NCI-H2196 treated with DMSO at 0.1 percent for 48 hours (cell line): ENCODE data around the gene CDHR3.
A peak's percentile ranks its signal among the peaks of the same experiment; 100 is the strongest.
"Not testable (repeated sequence)": the region's sequence is repeated elsewhere in the genome, so short reads cannot be mapped to it uniquely, and the experiment has no call there.

Experiments
- DNase-seq: peaks from one replicate; lab custom pipeline; 2025; ENCODE audit not compliant: unreplicated experiment; lab: John Stamatoyannopoulos, UW

The CDHR3 gene

DNA sequence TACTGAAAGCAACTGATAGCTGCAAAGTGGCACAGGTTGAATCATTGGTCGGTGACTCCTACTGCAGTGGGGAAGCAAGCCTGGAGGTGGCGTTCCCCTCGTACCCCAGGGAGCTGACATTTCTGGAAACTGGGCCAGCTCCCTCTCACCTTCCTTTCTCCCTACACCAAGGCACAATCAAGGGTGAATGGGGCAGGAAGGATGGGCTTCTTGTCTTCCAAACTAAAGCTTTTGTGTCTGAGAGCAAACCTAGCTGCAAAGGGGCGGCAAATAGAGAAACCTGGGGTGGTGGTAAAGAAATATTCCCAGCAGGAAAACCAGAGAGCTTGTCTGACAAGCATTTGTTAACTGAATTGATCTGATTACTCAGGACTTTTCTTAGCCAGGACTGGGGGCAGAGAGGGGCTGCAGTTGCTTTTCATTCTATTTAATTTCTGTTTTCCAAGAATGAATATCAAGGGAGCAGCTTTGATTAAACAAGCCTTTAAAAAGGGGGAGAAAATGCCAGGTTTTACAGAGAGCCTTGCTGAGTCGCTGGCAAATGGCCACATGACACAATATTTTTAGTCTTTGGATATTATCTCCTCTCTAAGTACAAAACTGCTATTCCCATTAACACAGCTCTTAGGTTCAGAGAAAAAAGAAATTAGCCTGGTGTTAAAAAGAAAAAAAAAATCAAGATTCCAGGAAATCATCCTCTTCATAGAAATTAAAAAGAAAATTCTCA lies 27.8 kb downstream of the CDHR3 start:
- no peak for DNase-seq

DNA sequence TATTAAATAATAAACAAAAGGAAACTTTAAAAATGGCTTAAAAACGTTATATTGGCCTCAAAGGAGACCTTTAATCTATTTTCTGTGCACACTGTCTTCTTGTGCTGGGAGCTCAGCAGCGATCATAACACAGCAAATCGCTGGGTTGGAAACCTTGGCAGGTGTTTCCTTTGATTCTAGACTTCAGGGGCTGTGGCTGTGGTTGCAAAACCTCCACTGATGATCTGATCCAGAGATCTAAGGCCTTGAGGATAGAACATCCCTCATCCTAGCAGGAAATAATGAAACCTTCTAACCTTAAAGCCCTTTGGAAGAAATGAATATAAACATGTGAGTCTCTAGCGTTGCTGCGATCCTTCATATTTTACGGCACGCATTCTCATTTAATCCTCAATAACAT lies 29.8 kb downstream of the CDHR3 start:
- DNase-seq = no peak

DNA sequence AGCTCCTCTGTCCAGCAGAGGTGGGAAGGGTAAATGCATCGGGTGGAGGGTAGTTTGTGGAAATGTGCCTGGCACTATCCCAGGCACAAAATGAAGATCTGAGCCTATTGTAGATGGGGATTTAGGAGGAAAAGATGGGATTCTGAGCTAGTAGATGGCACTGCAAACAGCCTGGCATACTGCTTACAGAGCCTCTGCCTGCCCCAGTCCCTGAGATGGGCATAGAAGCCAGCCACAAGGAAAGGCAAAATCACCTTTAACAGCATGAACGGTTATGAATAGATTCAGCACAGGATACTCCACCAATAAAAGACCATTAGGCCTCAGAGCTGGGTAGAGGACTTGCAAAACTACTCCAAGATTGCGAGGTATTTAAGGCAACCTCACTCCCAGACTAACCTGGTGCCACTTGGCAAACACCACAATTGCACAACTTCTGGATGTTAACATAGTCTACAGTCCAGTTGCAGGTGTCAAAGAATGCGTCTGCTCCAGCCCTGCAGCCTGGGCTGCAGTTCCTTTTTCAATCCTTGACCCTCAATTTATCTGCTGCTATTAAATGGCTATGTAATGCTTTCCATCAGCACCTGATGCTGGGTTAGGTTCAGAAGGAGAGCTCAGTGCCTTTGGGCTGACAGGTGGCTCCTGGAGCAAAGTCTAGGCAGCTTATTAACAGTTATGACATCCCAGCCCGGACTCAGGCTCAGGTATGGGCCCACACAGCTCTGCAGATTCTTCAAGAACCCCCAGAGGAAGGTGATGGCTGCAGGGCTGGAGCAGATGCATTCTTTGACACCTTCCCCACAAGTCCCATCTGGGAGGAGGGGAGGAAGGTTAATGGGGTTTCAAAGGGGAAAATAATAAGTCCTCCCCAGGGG lies 34.0 kb downstream of the CDHR3 start:
- no peak for DNase-seq

DNA sequence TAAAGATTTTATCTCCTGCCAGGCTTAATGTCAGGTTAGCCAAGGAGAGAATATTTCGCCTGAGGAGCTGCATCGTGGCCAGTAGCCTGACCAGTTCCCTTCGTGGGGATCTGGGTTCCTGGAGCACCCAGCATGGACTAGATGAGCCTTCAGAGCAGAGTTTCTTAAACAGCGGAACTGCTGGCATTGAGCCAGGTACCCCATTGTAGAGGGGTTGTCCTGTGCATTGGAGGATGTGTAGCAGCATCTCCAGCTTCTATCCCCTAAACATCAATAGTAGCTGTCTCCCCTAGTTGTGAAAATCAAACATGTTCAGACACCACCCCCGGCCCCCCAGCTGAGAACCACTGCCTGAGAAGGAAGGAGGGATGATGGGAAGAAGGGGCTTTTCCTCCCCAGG lies 36.2 kb downstream of the CDHR3 start:
- no peak for DNase-seq

DNA sequence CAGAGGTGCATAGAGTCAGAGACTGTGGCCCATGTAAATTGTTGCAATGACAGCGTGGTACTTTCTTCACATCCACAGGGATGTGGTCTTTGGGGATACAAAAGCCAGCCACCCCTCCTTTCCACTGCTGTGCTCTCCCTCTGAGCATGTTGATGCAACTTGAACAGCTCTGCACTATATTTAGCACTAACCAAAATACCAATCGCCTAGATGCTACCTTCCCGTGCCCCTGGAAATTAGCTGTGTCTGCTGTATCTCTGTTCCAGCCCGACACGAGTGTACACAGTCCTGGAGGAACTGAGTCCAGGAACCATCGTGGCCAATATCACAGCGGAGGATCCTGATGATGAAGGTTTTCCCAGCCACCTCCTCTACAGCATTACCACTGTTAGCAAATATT lies 38.1 kb downstream of the CDHR3 start:
- no peak for DNase-seq

DNA sequence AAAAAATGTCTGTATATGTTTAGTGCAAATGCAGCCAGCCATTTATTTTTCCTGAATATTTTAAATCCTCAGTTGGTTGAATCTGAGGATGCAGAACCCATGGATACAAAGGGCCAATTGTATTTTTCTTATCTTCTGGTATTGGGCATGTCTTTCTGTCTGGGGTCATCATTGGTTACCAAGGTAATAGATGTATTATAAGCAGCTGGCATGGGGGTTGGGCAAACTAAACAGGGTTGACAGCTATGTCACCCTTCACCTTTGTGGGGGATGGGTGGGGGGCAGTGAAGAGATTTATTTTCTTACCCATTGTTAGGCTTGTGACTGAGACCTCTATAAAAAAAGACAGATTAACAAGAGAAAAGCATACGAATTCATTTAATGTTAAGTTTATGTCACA lies 38.8 kb downstream of the CDHR3 start:
- DNase-seq = no peak

DNA sequence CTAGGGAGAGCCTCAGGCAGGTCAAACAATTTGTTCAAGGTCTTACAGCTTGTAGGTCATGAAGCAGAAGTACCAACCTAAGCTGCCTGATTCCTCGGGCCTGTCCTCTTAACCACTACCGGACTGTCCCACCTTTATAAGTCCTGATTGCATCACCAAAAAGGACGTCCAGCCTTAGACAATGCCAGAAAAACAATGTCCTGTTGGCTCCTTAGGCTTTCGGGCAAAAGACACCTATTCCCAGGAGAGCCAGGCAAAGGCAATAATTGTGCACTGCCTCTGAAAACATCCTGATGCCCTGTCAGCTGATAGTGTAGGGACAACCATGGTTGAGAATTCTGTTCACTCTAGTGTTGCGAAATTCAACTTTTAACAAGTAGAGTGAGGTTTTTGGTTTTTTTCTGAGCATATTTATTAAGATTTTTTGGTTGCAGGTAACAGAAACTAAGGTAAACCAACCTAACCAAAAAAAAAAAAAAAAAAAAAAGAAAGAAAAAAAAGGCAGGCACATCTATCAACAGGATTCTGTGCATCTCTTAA lies 40.5 kb downstream of the CDHR3 start:
- DNase-seq = no peak

DNA sequence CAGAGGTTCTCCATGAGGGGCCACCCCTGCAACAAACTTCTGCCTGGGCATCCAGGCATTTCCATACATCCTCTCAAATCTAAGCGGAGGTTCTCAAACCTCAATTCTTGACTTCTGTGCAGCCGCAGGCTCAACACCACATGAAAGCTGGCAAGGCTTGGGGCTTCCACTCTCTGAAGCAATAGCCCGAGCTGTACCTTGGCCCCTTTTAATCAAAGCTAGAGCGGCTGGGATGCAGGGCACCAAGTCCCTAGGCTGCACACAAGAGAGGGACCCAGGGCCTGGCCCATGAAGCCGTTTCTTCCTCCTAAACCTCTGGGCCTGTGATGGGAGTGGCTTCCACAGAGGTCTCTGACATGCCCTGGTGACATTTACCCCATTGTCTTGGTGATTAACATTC lies 43.8 kb downstream of the CDHR3 start:
- DNase-seq = no peak

DNA sequence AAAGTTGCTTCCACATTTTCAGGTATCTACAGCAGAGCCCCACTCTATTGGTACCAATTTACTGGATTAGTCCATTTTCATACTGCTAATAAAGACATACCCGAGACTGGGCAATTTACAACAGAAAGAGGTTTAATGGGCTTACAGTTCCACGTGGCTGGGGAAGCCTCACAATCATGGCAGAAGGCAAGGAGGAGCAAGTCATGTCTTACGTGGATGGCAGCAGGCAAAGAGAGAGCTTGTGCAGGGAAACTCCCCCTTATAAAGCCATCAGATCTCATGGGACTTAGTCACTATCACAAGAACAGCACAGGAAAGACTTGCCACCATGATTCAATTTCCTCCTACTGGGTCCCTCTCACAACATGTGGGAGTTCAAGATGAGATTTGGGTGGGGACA lies 44.7 kb downstream of the CDHR3 start:
- DNase-seq = not testable (repeated sequence)

DNA sequence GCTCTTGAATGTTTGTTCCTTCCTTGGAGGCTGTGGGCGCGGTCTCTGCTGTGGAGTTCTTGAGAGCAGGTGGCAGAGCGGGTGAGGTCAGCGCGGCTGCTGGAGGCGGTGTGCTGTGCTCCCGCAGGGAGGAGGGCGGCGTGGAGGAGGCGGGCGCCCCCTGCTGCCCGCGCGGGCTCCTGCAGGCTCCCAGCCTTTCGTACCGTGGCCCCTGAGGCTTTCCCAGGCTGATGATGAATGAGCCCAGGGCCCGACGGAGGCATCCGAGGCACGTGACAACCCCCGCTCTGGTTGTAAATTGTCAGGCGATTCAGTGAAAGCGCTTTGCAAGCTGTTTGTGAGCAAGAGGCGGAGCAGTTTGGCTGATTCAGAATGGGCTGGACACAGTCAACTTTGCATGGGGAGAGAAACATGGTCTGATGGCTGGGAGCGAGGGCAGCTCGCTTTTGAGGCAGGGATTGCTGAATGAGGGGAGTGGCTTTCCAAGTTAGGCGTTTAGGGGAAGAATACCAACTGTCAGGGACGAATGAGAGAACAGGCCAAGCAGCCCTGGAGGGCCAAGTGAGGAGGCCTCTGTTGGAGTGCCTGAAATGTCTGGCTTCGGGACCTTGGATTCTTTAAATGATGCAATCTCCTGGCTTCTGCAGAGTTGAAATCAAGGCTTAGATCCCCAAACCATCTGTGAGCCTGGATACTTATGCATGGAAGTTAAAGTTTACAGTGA lies 46.6 kb downstream of the CDHR3 start:
- DNase-seq = peak; percentile 37

DNA sequence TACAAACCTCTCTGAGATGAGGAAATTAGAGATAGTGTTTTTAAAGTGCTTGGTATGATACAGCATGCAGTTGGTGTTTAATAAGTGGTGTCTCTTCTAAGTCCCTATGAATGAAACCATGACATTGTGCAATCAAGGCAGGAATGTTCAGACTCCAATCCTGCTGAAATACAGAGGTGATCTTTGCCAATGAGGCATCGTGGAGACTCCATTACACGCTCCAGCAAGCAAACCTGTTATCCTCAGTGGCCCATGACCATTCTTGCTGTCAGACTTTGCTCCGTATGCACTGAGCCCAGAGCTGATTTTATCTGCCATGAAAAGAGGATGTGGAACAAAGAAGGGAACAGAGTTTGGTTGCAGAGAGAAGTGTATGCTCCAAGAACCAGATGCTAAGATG lies 47.3 kb downstream of the CDHR3 start:
- DNase-seq = no peak

DNA sequence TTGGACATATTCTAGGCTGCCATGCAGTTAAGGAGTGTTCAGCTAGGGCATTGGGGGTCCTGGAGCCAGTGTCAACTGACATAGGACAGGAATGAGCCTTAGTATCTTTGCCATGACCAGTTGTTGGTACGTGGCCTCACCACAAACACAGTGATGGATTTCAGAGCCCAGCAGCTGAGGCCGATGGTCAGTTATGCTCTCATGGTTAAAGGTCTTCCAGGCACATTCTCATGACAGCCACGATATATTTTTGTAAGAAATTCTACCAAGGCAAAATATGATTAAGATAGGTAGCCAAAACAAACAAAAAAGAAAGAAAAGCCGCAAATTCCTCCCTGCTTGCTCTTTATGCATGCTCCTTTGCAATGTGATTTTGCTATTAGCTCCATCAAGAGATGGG lies 47.8 kb downstream of the CDHR3 start:
- no peak for DNase-seq

DNA sequence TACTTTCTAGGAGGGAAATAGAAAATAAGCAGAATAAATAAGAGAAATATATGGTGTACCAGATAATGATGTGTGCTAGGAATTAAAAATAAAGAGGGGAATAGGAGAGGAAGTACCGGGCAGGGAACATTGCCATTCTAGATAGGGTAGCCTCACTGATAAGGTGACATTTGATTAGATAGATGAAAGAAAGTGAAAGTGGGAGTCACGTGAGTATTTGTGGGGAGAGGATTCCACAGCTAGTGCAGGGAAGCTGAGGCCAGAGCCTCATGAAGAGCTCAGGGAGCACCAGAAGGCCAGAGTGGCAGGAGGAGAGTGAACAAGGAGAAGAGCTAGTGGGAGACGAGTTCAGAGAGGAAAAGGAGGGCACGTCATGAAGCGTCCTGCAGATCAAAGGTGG lies 49.1 kb downstream of the CDHR3 start:
- no peak for DNase-seq

DNA sequence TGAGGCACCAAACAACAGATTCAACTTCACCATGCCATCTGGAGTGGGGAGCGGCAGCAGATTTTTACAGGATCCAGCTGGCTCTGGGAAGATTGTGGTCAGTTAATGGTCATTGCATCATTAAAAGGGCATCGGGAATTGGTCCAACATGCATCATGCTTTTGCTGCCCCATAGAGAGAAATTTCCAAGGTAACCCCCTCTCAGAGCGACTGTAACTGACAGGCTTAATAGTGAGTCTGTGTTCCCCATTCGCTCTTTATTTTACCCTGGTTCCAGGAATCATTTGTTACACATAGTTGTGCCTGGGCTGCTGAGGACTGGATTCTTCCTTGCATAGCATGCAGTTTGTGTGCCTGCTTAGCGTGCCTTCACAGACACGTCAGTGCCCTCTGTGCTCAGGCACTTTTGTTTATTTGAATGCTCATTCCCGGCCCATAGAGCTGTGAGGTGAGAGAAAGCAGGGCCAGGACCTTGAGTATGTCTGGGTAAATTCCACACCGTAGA lies 49.9 kb downstream of the CDHR3 start:
- no peak for DNase-seq

DNA sequence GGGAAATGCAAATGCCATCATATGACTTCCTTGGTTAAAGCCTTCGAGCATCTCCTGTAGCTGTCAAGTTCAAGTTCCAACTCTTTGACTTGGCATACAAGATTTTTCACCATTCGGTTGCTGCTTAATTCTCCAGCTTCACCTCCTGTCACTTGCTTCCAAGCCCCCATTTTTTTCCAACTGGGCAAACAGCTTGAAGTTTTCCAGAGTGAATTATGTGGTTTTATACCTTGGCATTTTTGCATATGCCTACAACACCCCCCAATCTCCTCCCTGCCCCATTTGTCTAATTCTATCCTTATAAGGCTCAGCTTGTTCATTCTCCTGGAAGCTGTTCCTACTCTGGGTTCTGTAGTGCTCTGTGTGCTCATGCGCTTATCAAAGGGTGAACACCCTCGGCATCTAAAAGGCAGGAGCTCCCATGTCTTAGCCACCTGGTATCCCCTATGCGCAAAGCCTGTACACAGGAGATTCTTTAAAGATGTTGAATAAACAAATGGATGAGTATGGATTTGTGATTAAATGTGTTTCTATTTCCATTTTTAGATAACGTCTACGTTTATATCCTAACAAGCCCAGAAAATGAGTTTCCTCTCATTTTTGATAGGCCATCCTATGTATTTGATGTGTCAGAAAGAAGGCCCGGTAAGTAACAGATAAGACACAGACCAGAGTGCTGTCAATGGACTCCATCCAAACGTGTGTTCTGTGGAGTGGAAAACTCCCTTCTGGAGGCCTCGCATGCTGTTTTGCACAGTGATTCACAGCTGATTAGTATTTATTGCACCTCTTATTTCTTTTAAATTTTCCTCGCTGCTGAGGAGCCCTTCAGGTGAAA lies 52.5 kb downstream of the CDHR3 start:
- DNase-seq = no peak

DNA sequence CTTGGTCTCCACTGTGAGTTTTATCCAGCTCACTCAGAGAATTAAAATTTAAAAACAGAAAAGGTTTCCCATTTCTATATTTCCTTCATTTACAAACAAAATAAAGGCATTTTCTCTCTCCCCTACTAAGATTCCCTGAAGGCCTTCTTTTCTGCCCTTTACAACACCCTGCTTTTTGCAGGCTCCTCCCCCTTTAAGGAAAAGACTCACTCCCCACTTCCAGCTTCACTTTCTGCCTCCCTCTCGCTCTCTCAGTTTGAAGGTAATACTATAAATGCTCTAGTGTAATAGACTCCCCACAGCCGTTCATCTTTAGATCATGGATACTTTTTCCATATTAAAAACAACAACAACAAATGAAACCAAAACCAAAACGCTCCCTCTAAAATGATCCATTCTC lies 53.3 kb downstream of the CDHR3 start:
- DNase-seq = no peak

DNA sequence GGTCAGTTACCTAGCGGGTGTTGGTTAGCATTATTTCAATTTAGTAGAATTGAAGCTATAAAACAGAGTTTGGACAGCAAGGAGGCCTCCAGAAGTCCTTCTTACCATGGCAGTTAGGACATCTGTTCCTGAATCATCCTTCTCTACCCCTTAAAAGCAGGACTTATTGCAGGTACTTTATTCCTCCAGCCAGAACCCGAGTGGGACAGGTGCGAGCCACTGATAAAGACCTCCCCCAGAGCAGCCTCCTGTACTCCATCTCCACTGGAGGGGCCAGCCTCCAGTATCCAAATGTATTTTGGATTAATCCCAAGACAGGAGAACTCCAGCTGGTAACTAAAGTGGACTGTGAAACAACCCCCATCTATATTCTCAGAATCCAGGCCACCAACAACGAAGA lies 54.6 kb downstream of the CDHR3 start:
- no peak for DNase-seq

DNA sequence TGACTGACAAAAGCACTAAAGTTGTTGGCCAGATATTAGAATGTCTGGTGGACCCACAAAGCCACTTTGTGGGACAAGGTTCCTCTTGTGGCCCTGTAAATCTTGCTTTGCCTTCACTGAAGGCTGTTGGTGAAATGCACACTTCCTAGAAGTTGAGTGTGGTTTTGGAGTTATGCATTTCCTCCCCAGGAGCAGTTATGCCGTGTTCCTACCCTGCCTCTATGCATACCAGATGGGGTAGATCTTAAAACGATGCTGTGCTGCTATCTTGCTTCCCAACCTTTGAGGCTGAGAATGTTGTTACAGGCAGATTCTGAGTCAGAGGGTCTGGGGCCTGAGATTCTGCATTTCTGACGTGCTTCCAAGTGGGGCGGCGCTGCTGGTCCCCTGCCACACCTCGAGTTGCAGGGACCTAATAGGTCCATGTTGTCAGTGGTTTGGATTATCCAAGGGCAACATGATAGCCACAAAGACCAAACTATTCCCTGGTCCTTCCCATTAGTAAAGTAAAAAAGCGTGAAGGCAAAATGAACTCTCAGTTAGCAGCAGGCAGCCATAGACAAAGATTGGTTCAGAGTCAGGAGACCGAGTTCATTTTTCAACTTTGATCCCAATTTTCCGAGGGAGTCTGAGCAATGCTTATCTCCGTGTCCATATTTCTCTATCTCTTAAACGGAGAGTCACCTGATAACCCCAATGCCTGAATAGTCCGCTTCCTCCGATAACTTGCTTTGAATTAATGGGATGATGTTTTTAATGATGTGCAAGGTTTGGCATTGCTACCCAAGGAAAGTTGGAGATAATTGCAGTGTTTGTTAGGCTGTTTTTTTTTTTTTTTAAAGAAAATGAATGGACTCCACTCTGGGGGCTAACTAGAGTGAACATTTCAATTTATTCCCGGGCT lies 55.8 kb downstream of the CDHR3 start:
- no peak for DNase-seq

DNA sequence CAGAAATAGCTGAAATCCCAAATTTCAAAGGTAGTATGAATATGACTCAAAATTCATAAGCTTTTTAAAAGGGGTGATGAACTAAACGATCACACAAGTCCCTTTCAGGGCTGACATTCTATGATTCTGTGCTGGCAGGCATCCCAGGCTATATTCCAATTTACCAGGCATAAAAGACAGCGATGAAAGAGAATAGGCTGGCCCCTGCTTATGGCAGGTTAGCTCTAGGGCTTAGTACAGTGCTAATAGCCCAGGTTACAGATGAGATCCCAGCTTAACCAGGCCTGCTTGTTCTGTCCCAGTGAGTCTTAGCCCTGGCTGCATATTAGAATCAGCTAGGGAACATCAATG lies 56.4 kb downstream of the CDHR3 start:
- no peak for DNase-seq
